ENCODE results near the gene LPAR3.

LPAR3 gene

GRCh38 chr1:84834419-84835064 is 58.5 kb downstream of the LPAR3 start:
- no peaks in the 10 kb centered on the region for H3K36me3 ChIP-seq (ENCODE audit: control insufficient read depth, low read length)
- TF ChIP-seq EZH2phosphoT487 (IDR thresholded peaks at IDR 0.05; ENCODE audit: borderline replicate concordance, low read length), result no peak
- TF ChIP-seq, protein P1, sequence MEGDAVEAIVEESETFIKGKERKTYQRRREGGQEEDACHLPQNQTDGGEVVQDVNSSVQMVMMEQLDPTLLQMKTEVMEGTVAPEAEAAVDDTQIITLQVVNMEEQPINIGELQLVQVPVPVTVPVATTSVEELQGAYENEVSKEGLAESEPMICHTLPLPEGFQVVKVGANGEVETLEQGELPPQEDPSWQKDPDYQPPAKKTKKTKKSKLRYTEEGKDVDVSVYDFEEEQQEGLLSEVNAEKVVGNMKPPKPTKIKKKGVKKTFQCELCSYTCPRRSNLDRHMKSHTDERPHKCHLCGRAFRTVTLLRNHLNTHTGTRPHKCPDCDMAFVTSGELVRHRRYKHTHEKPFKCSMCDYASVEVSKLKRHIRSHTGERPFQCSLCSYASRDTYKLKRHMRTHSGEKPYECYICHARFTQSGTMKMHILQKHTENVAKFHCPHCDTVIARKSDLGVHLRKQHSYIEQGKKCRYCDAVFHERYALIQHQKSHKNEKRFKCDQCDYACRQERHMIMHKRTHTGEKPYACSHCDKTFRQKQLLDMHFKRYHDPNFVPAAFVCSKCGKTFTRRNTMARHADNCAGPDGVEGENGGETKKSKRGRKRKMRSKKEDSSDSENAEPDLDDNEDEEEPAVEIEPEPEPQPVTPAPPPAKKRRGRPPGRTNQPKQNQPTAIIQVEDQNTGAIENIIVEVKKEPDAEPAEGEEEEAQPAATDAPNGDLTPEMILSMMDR (IDR thresholded peaks at IDR 0.05; ENCODE audit: low read depth, low read length, poor library complexity, severe bottlenecking), result no peak
- no peaks in the 10 kb centered on the region for H3K9me3 ChIP-seq (ENCODE audit: control insufficient read depth, insufficient read depth, low read length)
- H3K4me3 ChIP-seq (ENCODE audit: low read length), result no peak overlapping the region
- H3F3A ChIP-seq (ENCODE audit: control insufficient read depth, insufficient read depth), result no peaks in the 10 kb centered on the region
- no peak overlapping the region for H3K4me2 ChIP-seq (ENCODE audit: low read length)
- no peaks in the 10 kb centered on the region for H3K4me1 ChIP-seq (ENCODE audit: control insufficient read depth, low read length)
- no peaks in the 10 kb centered on the region for H3K9me2 ChIP-seq (replicated peaks; ENCODE audit: control insufficient read depth, low read length)
- no peak overlapping the region for H3K27ac ChIP-seq (ENCODE audit: low read depth, low read length)
- no peaks in the 10 kb centered on the region for H4K20me1 ChIP-seq (ENCODE audit: control insufficient read depth, insufficient read depth, low read depth, low read length)
- no peaks in the 10 kb centered on the region for H3K27me3 ChIP-seq (ENCODE audit: control insufficient read depth, low read length)
- no peaks in the 10 kb centered on the region for H3K79me2 ChIP-seq (ENCODE audit: control insufficient read depth, low read length)

- H3K9me3 ChIP-seq (ENCODE audit: control insufficient read depth, insufficient read depth, low read length), result no peaks in the 10 kb centered on the region
- no peaks in the 10 kb centered on the region for H3K27me3 ChIP-seq (ENCODE audit: control insufficient read depth, low read length)
- H3K4me3 ChIP-seq (ENCODE audit: low read length), result no peak overlapping the region
- no peaks in the 10 kb centered on the region for H4K20me1 ChIP-seq (ENCODE audit: control insufficient read depth, insufficient read depth, low read depth, low read length)
- H3F3A ChIP-seq (ENCODE audit: control insufficient read depth, insufficient read depth), result no peaks in the 10 kb centered on the region
- H3K36me3 ChIP-seq (ENCODE audit: control insufficient read depth, low read length), result no peaks in the 10 kb centered on the region
- H3K4me1 ChIP-seq (ENCODE audit: control insufficient read depth, low read length), result no peaks in the 10 kb centered on the region
- TF ChIP-seq, protein P1 (IDR thresholded peaks at IDR 0.05; ENCODE audit: low read depth, low read length, poor library complexity, severe bottlenecking), result no peak
- no peak for TF ChIP-seq EZH2phosphoT487 (IDR thresholded peaks at IDR 0.05; ENCODE audit: borderline replicate concordance, low read length)
- no peaks in the 10 kb centered on the region for H3K9me2 ChIP-seq (replicated peaks; ENCODE audit: control insufficient read depth, low read length)
- H3K79me2 ChIP-seq (ENCODE audit: control insufficient read depth, low read length), result no peaks in the 10 kb centered on the region
- no peak overlapping the region for H3K27ac ChIP-seq (ENCODE audit: low read depth, low read length)
- H3K4me2 ChIP-seq (ENCODE audit: low read length), result no peak overlapping the region
Measured at GRCh38 chr1:84833194-84833593, 59.8 kb downstream of the LPAR3 start.

GRCh38 chr1:84830136-84830535 is 62.9 kb downstream of the LPAR3 start:
- Histone ChIP-seq H3K4me2 (ENCODE audit: low read length) (no peak overlapping the region), H3K27ac (ENCODE audit: low read depth, low read length) (no peak overlapping the region), H3K36me3 (ENCODE audit: control insufficient read depth, low read length) (no peaks in the 10 kb centered on the region), H3K9me3 (ENCODE audit: control insufficient read depth, insufficient read depth, low read length) (no peaks in the 10 kb centered on the region), H3K4me1 (ENCODE audit: control insufficient read depth, low read length) (no peaks in the 10 kb centered on the region), H4K20me1 (ENCODE audit: control insufficient read depth, insufficient read depth, low read depth, low read length) (no peaks in the 10 kb centered on the region), H3K27me3 (ENCODE audit: control insufficient read depth, low read length) (no peaks in the 10 kb centered on the region), H3K9me2 (replicated peaks; ENCODE audit: control insufficient read depth, low read length) (no peaks in the 10 kb centered on the region), H3K79me2 (ENCODE audit: control insufficient read depth, low read length) (no peaks in the 10 kb centered on the region), H3F3A (ENCODE audit: control insufficient read depth, insufficient read depth) (no peaks in the 10 kb centered on the region), H3K4me3 (ENCODE audit: low read length) (no peak overlapping the region)
- TF ChIP-seq, protein P1 (IDR thresholded peaks at IDR 0.05; ENCODE audit: low read depth, low read length, poor library complexity, severe bottlenecking), result no peak
- TF ChIP-seq EZH2phosphoT487 (IDR thresholded peaks at IDR 0.05; ENCODE audit: borderline replicate concordance, low read length), result no peak

Measured in DOHH2 (cell line).